Measurements from ENCODE around the gene THSD4. TPM values are rescaled to one million over a fixed set of nuclear protein-coding genes. Genes with fewer than 3 reads are reported as not detected.

Gene THSD4
- total and polyA plus RNA-seq, 2 of the 8 experiments (the other 6 are each of a cell fraction or from before 2014, with no cell fraction given) = 2.5 to 6.2 TPM

DNA sequence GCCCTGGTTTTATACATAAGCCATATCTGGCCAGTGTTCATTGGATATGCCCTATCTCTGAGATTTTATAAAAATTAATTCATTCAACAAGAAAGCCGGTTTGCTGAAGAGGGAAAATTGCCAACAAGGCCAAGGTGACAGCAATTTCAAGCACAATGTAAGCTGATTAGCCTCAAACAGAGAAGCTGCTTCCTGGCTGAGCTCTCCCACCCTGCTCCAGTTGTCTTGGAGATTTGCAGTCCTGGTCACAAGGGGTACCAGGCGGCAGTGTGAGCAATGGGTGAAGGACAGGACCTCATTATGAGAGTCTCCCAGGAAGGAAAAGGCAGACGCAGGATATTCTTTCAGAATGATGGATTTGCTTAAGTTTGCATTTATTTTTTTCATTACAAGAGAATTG, 5.4 kb upstream of the THSD4 start:
- ChIA-PET POLR2A (ENCODE audit: partially characterized antibody) (interaction anchor here (1.8 kb wide), 1 partner anchor 24 kb away, joined by 3 read pairs; no protein-coding TSS in a partner anchor), CTCF (ENCODE audit: partially characterized antibody) (interaction anchor here (0.9 to 1.4 kb wide), 2 partner anchors 18 to 330 kb away, joined by 4 to 6 read pairs; no protein-coding TSS in a partner anchor)
- H2BK15ac ChIP-seq (ENCODE audit: low read length) = no peak overlapping the region
- no peak overlapping the region for H3K4me2 ChIP-seq (ENCODE audit: insufficient read depth in 1 of 2, low read depth in 2 of 2, low read length in 2 of 2)
- TF ChIP-seq RFX5 (IDR thresholded peaks at IDR 0.05; ENCODE audit: borderline replicate concordance, low read depth, low read length) (no peak), NANOG (IDR thresholded peaks at IDR 0.05; ENCODE audit: insufficient read depth, low read depth, low read length, poor library complexity, severe bottlenecking) (no peak), CHD1 (IDR thresholded peaks at IDR 0.05; ENCODE audit: low read depth, low read length) (no peak), TEAD4 (IDR thresholded peaks at IDR 0.05; ENCODE audit: low read depth, low read length) (no peak), RBBP5 (IDR thresholded peaks at IDR 0.05; ENCODE audit: borderline replicate concordance, low read depth, low read length) (no peak), YY1 (IDR thresholded peaks at IDR 0.05; ENCODE audit: low read depth, low read length) (no peak), GABPA (IDR thresholded peaks at IDR 0.05; ENCODE audit: borderline replicate concordance, insufficient read depth, low read length) (no peak)
- H3K9me3 ChIP-seq (ENCODE audit: insufficient read depth in 2 of 2, low read depth in 1 of 2, low read length in 1 of 2) = no peaks in the 10 kb centered on the region
- no peak overlapping the region for H2BK120ac ChIP-seq (replicated peaks; ENCODE audit: low read depth, low read length)
- H3K79me2 ChIP-seq (ENCODE audit: control insufficient read depth in 1 of 2, insufficient read depth in 2 of 2, low read length in 2 of 2) = no peaks in the 10 kb centered on the region
- H2AFZ ChIP-seq (ENCODE audit: low read length) = no peak overlapping the region
- no peak overlapping the region for H4K5ac ChIP-seq (ENCODE audit: insufficient read length, low read depth, low read length)
- no peak overlapping the region for H3K14ac ChIP-seq (ENCODE audit: insufficient read length)
- no peak overlapping the region for H2BK20ac ChIP-seq (ENCODE audit: low read length)
- no peaks in the 10 kb centered on the region for H4K20me1 ChIP-seq (replicated peaks in 1 of 2; ENCODE audit: control insufficient read depth in 1 of 2, insufficient read depth in 2 of 2, low read length in 2 of 2)
- DNase-seq (ENCODE audit: low read depth in 1 of 2, low spot score in 2 of 2) (no peak), FAIRE-seq (no peak)
- H3K23me2 ChIP-seq (ENCODE audit: low read depth, low read length) = no peaks in the 10 kb centered on the region; the same call in 1 of the 2 replicates
- no peak overlapping the region for H3K23ac ChIP-seq (ENCODE audit: insufficient read length)
- H3K36me3 ChIP-seq (ENCODE audit: control insufficient read depth in 2 of 4, insufficient read depth in 4 of 4, low read length in 3 of 4) = no peaks in the 10 kb centered on the region
- 92% methylated on average over 3 of the region's 3 CpGs; no CpG with 5 or more reads in 1 of the 2 experiments for WGBS, 2 experiments (ENCODE audit: extremely low coverage in 1 of 2, insufficient coverage in 1 of 2, insufficient read length in 1 of 2, insufficient replicate concordance in 2 of 2, low coverage in 1 of 2, low lambda C conversion rate in 2 of 2, missing lambda C conversion rate in 1 of 2)
- peaks cover 2 to 11% (median 6%) of the 10 kb centered on the region in 4 experiments; a peak in 5 of 7 replicates for H3K4me1 ChIP-seq (replicated peaks in 1 of 4; ENCODE audit: control insufficient read depth in 3 of 4, insufficient read depth in 4 of 4, low read length in 3 of 4)
- no peak overlapping the region for H2BK5ac ChIP-seq (ENCODE audit: low read depth, low read length)
- no peak overlapping the region for H3K9ac ChIP-seq (replicated peaks in 1 of 4; ENCODE audit: extremely low read depth in 1 of 4, low read depth in 3 of 4, low read length in 3 of 4)
- H3K4me3 ChIP-seq (ENCODE audit: extremely low read depth in 1 of 4, insufficient read depth in 2 of 4, low read depth in 3 of 4, low read length in 4 of 4) = no peak overlapping the region
- H3K27ac ChIP-seq (ENCODE audit: low read depth, low read length) = no peak overlapping the region
- H3K79me1 ChIP-seq (ENCODE audit: low read depth, low read length) = no peaks in the 10 kb centered on the region
- H4K8ac ChIP-seq (ENCODE audit: extremely low read depth, insufficient read depth, low read length) = no peak overlapping the region
- H3K27me3 ChIP-seq (replicated peaks in 1 of 4; ENCODE audit: control insufficient read depth in 3 of 4, extremely low read depth in 1 of 4, insufficient read depth in 3 of 4, low read length in 3 of 4) = no peaks in the 10 kb centered on the region; a peak in 2 of 7 replicates
- H3K56ac ChIP-seq (replicated peaks; ENCODE audit: insufficient read length, low read depth, low read length) = no peak overlapping the region
- H4K91ac ChIP-seq (replicated peaks; ENCODE audit: insufficient read length, low read length) = no peak overlapping the region
- H2AK5ac ChIP-seq (ENCODE audit: low read depth, low read length) = no peak overlapping the region
- no peak overlapping the region for H2BK12ac ChIP-seq (ENCODE audit: low read depth, low read length)
- no peak overlapping the region for H3K4ac ChIP-seq (replicated peaks; ENCODE audit: insufficient read length, low read depth, low read length)
- H3K18ac ChIP-seq (ENCODE audit: extremely low read depth, low read length) = no peak overlapping the region

Measured in H1 (cell line).